ENCODE results near the gene CSF2.

The CSF2 gene

GRCh38 chr5:132070460-132071337 is 2.9 kb upstream of the CSF2 start:
- no peak for DNase-seq

GRCh38 chr5:132071338-132071707 is 2.3 kb upstream of the CSF2 start:
- DNase-seq, result no peak

DNA sequence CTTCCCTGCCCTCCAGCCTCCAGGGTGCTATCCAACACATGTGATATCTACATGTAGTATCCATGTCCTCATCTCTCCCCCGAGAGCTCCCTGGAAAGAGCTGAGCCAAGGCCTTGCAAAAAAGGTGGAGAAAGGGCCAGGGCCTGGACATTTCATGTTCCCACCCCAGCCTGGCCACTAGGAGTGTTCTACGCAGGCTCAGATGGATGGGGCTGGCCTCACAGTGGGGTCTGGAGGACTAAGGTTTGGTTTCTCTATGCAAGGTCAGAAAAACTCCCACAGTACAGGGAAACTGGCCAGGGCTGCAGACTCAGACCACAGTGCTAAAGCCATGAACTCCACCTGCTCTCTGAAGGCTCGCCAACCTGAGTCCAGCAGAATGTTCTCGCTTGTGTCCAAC is 1.5 kb upstream of the CSF2 start:
- no peak for DNase-seq

GRCh38 chr5:132072528-132072927 is 1.1 kb upstream of the CSF2 start:
- DNase-seq, result no peak

GRCh38 chr5:132074091-132074771 is 642 bp downstream of the CSF2 start:
- DNase-seq, result no peak

DNA sequence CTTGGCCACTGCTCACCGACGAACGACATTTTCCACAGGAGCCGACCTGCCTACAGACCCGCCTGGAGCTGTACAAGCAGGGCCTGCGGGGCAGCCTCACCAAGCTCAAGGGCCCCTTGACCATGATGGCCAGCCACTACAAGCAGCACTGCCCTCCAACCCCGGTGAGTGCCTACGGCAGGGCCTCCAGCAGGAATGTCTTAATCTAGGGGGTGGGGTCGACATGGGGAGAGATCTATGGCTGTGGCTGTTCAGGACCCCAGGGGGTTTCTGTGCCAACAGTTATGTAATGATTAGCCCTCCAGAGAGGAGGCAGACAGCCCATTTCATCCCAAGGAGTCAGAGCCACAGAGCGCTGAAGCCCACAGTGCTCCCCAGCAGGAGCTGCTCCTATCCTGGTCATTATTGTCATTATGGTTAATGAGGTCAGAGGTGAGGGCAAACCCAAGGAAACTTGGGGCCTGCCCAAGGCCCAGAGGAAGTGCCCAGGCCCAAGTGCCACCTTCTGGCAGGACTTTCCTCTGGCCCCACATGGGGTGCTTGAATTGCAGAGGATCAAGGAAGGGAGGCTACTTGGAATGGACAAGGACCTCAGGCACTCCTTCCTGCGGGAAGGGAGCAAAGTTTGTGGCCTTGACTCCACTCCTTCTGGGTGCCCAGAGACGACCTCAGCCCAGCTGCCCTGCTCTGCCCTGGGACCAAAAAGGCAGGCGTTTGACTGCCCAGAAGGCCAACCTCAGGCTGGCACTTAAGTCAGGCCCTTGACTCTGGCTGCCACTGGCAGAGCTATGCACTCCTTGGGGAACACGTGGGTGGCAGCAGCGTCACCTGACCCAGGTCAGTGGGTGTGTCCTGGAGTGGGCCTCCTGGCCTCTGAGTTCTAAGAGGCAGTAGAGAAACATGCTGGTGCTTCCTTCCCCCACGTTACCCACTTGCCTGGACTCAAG is 1.5 kb downstream of the CSF2 start:
- no peak for DNase-seq

- DNase-seq, result no peak
Measured at GRCh38 chr5:132075719-132076077, 2.1 kb downstream of the CSF2 start.

DNA sequence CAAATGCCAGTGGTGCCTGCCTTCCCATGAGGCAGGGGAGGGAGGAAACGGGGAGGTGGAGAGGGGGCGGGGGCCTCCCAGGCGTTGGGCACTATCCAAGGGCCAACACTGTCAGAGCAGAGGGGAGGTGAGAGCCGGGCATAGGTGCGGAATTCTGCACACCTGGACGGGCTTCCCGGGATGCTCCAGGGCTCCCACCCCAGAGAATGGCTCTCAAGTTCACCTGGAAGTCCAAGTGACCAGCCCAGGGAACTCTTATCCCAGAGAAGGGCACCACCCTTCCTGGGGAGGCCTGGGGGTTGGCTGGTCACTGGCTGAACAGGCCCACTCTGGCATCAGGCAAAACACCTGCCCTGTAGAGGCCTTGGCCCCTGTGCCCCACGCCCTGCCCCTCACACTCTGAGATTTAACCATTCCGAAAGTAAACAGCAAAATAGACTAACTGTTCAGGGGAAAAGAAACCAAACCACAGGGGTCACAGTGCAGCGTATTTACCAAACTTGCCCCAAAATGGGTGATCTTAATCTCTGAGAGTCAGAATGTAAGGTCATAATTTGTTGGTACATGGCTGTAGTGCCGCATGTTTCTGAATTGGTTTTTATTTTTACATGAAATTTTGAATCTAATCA is 2.7 kb downstream of the CSF2 start:
- DNase-seq, result no peak

DNA sequence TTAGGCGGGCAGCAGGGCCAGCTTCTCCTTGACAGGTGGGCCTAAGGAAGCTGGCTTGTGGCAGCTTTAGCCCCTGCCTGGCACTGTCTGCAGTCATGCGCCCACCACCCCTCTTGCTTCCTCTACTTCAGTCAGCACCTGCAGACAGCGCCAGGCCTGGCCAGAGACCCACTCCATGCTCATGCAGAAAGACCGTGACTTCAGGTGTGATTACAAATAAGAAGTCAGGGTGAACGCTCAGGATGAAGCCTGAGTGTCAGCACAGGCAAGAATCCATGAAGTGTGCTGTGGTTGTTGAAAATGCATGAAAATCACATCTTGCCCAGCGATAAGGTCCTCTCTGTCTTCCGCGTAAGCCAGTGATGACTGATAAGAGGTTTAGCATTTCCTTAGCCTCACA is 3.4 kb downstream of the CSF2 start:
- no peak for DNase-seq

DNA sequence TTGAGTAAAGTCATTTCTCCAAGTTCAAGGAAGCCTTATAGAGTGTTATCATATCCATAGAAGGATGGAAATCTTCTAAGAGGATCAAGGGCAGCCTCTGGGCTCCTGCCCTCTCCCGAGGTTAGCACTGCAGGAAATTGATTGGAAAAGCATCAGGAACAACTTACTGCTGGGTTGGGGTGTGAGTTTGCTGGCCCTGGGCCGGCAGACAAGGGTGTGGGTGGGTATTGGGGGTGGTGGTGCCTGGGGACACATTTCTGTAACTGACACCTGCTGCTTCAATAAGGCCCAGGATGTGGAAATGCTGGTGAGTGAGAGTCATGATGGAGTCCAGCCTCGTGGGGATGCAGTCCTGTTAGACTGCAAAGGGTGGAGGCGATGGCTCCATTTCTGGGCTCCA is 5.5 kb downstream of the CSF2 start:
- DNase-seq, result no peak

DNA sequence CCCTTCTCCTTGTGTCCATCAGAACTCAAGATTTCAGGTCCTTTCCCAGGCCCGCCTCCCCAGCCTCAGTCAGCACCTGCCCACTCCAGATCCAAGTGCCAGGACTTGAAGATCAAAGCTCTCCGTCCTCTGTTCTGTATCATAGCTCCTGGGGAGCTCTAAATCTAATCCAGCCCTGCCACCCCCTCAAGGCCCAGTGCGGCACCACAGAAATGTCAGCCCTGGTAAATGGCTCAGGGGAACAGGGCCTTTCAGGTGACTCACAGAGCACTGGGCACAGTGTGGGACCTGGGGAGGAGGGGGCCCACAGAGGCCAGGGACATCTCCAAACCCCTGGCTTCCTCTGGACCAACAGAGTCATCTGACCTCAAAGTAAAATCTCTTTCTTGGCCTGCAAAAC is 6.0 kb downstream of the CSF2 start:
- no peak for DNase-seq

DNA sequence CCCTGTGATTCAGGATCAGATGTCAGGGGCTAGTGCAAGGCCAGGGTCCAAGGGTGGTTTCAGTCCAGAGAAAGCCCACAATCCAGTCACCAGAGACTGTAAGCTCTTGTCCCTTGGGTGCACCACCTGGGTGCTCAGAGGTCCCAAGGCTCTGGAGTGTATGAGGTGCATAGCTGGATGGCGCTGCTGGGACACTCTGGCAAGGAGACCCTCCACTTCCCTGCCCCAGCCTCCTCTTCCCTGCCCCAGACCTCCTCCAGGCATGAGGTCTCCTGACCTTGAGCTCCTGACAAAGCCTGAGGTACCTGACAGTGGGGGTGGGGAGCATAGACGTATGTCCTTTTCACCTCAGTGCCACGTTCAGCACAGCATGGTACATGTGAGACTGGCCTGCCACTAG is 7.0 kb downstream of the CSF2 start:
- DNase-seq, result no peak

GRCh38 chr5:132081458-132081857 is 7.9 kb downstream of the CSF2 start:
- no peak for DNase-seq

GRCh38 chr5:132082329-132083023 is 8.9 kb downstream of the CSF2 start:
- no peak for DNase-seq

DNA sequence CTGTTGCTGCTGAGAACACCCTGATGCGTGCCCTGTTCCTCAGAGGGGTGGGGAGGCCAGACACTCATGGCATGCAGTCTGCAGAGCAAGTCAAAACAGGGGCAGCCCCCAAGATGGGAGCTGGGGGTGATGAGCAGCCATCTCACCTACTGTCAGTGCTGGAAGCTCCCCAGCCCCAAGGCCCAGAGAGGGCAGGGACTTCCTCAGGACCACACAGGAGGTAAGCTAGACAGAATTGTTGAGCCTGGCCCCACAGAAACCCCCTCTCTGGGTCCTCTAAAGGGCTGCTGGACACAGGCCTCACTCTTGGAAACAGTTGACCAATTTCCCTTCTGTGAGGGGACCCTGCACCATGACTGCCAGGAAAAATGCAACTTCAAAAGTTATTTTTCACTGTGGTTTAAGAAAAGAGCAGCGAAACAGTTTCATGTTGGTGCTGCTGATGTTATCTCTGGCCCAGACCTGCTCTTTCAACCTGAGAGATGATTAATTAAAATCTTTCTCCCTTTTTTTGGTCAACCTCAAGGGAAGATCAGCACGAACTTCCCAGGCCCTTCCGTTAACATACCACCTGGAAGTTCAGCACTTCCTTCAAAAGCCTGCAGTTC is 9.6 kb downstream of the CSF2 start:
- no peak for DNase-seq

DNA sequence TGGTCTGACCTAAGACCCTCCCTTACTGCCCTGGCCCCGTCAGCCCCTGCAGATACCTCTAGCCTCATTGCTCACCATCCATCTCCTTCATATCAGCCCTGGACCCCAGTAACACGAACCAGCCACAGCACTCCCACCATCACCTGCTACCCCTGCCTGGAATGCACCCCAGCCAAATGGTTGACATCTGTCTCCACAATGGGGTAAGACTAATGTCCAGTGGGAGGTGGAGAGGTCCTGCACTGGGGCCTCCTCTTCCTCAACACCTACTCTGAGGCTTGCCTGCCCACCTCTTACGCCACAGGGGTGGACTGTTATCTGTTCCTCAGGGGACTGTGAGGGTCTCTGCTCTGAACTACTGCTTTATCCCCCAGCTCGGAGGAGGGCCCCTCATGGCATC is 12.1 kb downstream of the CSF2 start:
- no peak for DNase-seq

- no peak for DNase-seq
Measured at GRCh38 chr5:132086277-132086794, 12.7 kb downstream of the CSF2 start.

GRCh38 chr5:132087176-132087575 is 13.6 kb downstream of the CSF2 start:
- DNase-seq, result no peak

GRCh38 chr5:132087661-132088060 is 14.1 kb downstream of the CSF2 start:
- no peak for DNase-seq

GRCh38 chr5:132089363-132089762 is 15.8 kb downstream of the CSF2 start:
- no peak for DNase-seq

DNA sequence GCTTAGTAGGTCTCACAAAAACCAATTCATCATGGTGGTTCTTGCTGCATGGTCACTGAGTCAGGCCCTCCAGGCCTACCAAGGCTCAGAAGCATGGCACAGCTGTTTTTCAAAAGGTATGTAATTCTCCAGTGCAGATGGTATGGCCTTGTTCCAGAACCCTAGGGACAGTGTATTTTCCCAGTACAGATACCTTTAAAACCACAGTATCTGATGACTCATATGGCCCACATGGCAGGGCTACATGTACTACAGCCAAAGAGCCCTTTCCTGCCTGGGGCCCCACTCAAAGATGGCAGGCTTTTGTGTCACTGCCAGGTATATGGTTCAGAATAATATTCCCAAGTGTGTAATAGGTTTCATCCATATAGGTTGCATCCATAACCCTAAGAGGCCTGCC is 16.5 kb downstream of the CSF2 start:
- DNase-seq, result no peak

DNA sequence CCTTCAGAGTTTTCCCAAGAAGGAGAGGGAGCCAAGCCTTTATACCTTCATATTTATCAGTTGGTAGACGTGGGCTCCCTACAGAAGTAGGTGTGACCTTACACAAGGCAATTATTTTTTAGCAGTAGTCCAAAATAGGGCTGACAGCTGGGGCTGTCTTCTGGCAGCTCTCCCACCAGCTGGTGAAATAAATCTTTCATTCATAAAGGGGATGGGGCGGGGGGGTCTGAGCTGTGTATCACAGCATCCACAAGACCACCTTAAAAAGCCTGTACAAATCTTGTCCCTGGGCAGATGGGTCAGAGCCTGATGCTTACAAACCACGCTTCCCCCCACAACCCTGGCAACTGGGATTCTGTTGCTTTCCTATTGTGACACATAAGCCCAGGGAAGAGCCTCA is 19.7 kb downstream of the CSF2 start:
- no peak for DNase-seq
